ENCODE results near the gene PRDM5.

DNA sequence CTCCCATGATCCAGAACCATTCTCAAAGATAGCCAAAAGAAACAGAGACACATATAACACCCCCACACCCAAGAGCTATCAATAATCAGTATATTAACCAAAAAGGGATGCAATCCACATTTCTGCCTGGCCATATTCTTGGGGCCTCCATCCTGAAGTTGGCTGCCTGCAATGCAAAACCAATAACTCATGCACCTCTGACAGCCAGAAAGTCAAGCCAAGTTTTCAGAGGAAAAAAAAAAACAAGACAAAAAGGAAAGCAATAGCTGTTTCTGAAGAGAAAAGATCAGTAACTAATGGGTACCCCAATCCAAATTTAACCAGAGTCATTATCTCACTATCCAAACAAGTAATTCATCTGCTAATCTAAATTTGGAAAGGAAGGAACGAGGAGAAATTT, 7.3 kb upstream of the PRDM5 start:
- TF ChIP-seq CTCF (IDR thresholded peaks at IDR 0.05) (no peak), ZFX (IDR thresholded peaks at IDR 0.05; ENCODE audit: borderline replicate concordance) (no peak)

Data from 22Rv1 (cell line).